ENCODE results near the gene LCN1. TPM values are rescaled to one million over a fixed set of nuclear protein-coding genes. Genes with fewer than 3 reads are reported as not detected.

Gene LCN1
- total and polyA plus RNA-seq, 2 of the 4 experiments (the other 2 are of a cell fraction) = not detected

DNA sequence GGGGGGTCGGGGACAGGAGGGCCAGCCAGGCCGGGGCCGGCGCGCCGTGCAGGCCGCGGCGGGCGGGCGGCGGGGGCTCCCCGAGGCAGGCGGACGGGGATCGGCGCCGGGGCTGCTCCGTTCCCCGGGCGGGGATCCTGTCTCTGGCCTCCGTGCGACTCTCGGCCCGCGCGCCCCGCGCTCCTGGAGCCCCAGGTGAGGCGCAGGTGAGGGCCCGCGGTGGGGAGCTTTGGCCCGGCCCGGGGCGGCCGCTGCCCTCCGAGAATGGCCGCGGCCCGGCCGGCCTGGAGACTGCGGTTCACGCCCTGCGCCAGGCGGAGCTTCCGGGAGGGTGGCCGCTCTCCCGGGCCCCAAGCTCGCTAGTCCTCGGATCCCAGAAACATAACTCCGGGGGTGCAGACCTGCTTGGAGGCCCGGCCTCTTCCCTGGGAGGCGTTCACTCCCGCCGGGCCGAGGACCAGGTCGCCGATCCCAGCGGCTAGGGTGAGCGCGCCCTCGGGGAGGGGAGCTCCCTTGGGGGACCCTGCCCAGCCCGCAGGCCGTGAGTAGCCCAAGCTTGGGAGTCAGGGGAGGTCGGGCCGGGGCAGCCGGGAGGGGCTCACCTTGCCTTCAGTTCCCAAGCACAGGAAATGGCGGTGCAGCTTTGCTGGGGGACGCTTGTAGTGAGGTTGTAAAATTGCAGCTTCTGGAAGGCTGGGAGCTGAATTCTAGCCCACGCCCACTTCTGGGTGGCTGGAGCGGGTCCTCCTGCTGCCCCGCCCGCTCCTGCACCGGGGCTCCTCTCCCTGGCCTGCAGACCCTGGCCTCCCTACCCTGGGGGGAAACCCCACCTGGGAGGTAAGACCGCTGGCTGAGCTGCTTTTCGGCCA is 40.9 kb upstream of the LCN1 start:
- peaks cover 16 to 17% of the 10 kb centered on the region in 2 experiments; a peak in 2 of 4 replicates for H3K79me1 ChIP-seq (ENCODE audit: low read depth in 1 of 2, low read length in 2 of 2)
- DNase-seq (peak; percentile 20), ATAC-seq (ENCODE audit: low read depth) (peak; percentile 85)
- BruUV-seq (replicated peaks) = no TSS peak
- H2BK15ac ChIP-seq (ENCODE audit: low read depth, low read length) = no peak overlapping the region
- H3K9me3 ChIP-seq (ENCODE audit: control insufficient read depth, insufficient read depth, low read length) = no peaks in the 10 kb centered on the region
- H2AK9ac ChIP-seq (replicated peaks; ENCODE audit: low read depth, low read length, poor library complexity) = peak overlapping the region; percentile 53
- peak overlapping the region; percentile 1; the same call in 1 of the 2 replicates for H3K27ac ChIP-seq (ENCODE audit: insufficient read depth, low read length)
- no peak overlapping the region; the same call in 1 of the 2 replicates for H3K18ac ChIP-seq (ENCODE audit: low read depth, low read length)
- peak overlapping the region; percentile 37 for H3K9ac ChIP-seq (ENCODE audit: low read depth, low read length)
- no peaks in the 10 kb centered on the region for H3K9me1 ChIP-seq (ENCODE audit: insufficient read depth, low read length)
- H3K23ac ChIP-seq (ENCODE audit: low read depth, low read length) = no peak overlapping the region
- in situ Hi-C loops (cut with MboI; ENCODE audit: low sequenced_read_pairs) = no loop called here
- H3K14ac ChIP-seq (replicated peaks; ENCODE audit: low read depth, low read length) = peak overlapping the region; percentile 72
- peaks cover 12% of the 10 kb centered on the region; the same call in 1 of the 2 replicates for H3K36me3 ChIP-seq (ENCODE audit: control insufficient read depth, insufficient read depth, low read length)
- CTCF ChIA-PET = interaction anchor here (0.5 to 1.2 kb wide), 4 partner anchors 20 to 609 kb away, joined by 3 to 5 read pairs (median 4); no protein-coding TSS in a partner anchor
- intact Hi-C loops (cut with micrococcal nuclease) = loop anchor here (2.0 kb wide), 1 partner anchor 394 kb away; the partner anchor contains the start of gene OLFM1
- peak overlapping the region; percentile 49 to 70; a peak in 2 of 4 replicates for H4K8ac ChIP-seq (ENCODE audit: low read depth in 2 of 2, low read length in 2 of 2)
- H4K91ac ChIP-seq (ENCODE audit: insufficient read depth, low read depth, low read length) = no peak overlapping the region
- no peak overlapping the region for H2AK5ac ChIP-seq (ENCODE audit: low read depth, low read length)
- no peak overlapping the region for H3K56ac ChIP-seq (ENCODE audit: extremely low read depth, insufficient read depth, low read length)
- H3K4me2 ChIP-seq (ENCODE audit: low read depth, low read length) = peak overlapping the region; percentile 89
- H2BK5ac ChIP-seq (ENCODE audit: low read depth, low read length, poor library complexity, severe bottlenecking) = no peak overlapping the region
- H3K4ac ChIP-seq (ENCODE audit: low read depth, low read length) = peak overlapping the region; percentile 38; the same call in 1 of the 2 replicates
- H2BK20ac ChIP-seq (ENCODE audit: low read depth, low read length) = no peak overlapping the region
- no peaks in the 10 kb centered on the region for H3K27me3 ChIP-seq (ENCODE audit: control insufficient read depth, insufficient read depth, low read length)
- 1% methylated on average over 19 of the region's 76 CpGs; no CpG with 5 or more reads in 1 of the 2 experiments for WGBS, 2 experiments (ENCODE audit: extremely low coverage in 2 of 2, insufficient read length in 1 of 2)
- POLR2A ChIA-PET (ENCODE audit: unreplicated experiment) = no interaction called here
- no peak overlapping the region for H4K5ac ChIP-seq (ENCODE audit: low read depth, low read length)
- H4K20me1 ChIP-seq (ENCODE audit: insufficient read depth, low read length) = no peaks in the 10 kb centered on the region; the same call in 1 of the 2 replicates
- no peak overlapping the region for H2BK120ac ChIP-seq (ENCODE audit: low read depth, low read length)
- dilution Hi-C loops (cut with HindIII; ENCODE audit: low sequenced_read_pairs, unreplicated experiment) = no loop called here
- H3K4me3 ChIP-seq (ENCODE audit: insufficient read depth, low read depth, low read length) = peak overlapping the region; percentile 78
- H2AFZ ChIP-seq (replicated peaks; ENCODE audit: low read length, poor library complexity) = peak overlapping the region; percentile 99
- peaks cover 5% of the 10 kb centered on the region; the same call in 1 of the 2 replicates for H3K4me1 ChIP-seq (ENCODE audit: control insufficient read depth, insufficient read depth, low read length)
- TF ChIP-seq RAD21 (IDR thresholded peaks at IDR 0.05; ENCODE audit: low read length) (no peak), MAZ (IDR thresholded peaks at IDR 0.05; ENCODE audit: borderline replicate concordance, low read depth, low read length) (no peak), BHLHE40 (IDR thresholded peaks at IDR 0.05; ENCODE audit: low read depth, low read length) (no peak), MAFK (IDR thresholded peaks at IDR 0.05; ENCODE audit: low read depth, low read length) (no peak), RCOR1 (IDR thresholded peaks at IDR 0.05; ENCODE audit: insufficient replicate concordance, low read length) (no peak), NFE2L2 (IDR thresholded peaks at IDR 0.05; ENCODE audit: low read depth, low read length) (no peak), FOS (IDR thresholded peaks at IDR 0.05; ENCODE audit: low read depth, low read length) (no peak), CEBPB (IDR thresholded peaks at IDR 0.05; ENCODE audit: low read depth, low read length) (no peak), RFX5 (IDR thresholded peaks at IDR 0.05; ENCODE audit: low read depth, low read length) (no peak), CHD1 (IDR thresholded peaks at IDR 0.05; ENCODE audit: low read depth, low read length) (no peak), POLR2A (IDR thresholded peaks at IDR 0.05; ENCODE audit: low read depth, low read length) (no peak), SMC3 (IDR thresholded peaks at IDR 0.05; ENCODE audit: low read depth, low read length) (no peak)
- TF ChIP-seq, protein P1, sequence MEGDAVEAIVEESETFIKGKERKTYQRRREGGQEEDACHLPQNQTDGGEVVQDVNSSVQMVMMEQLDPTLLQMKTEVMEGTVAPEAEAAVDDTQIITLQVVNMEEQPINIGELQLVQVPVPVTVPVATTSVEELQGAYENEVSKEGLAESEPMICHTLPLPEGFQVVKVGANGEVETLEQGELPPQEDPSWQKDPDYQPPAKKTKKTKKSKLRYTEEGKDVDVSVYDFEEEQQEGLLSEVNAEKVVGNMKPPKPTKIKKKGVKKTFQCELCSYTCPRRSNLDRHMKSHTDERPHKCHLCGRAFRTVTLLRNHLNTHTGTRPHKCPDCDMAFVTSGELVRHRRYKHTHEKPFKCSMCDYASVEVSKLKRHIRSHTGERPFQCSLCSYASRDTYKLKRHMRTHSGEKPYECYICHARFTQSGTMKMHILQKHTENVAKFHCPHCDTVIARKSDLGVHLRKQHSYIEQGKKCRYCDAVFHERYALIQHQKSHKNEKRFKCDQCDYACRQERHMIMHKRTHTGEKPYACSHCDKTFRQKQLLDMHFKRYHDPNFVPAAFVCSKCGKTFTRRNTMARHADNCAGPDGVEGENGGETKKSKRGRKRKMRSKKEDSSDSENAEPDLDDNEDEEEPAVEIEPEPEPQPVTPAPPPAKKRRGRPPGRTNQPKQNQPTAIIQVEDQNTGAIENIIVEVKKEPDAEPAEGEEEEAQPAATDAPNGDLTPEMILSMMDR (conservative IDR thresholded peaks at IDR 0.05; ENCODE audit: low read depth, low read length) = no peak
- TF ChIP-seq, protein P2, sequence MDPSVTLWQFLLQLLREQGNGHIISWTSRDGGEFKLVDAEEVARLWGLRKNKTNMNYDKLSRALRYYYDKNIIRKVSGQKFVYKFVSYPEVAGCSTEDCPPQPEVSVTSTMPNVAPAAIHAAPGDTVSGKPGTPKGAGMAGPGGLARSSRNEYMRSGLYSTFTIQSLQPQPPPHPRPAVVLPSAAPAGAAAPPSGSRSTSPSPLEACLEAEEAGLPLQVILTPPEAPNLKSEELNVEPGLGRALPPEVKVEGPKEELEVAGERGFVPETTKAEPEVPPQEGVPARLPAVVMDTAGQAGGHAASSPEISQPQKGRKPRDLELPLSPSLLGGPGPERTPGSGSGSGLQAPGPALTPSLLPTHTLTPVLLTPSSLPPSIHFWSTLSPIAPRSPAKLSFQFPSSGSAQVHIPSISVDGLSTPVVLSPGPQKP (IDR thresholded peaks at IDR 0.05; ENCODE audit: borderline replicate concordance, low read depth, low read length) = no peak

All from IMR-90 (cell line).